CD14-positive monocyte (primary cell): ENCODE results near the gene LRP1B. TPM values are rescaled to one million over a fixed set of nuclear protein-coding genes. Genes with fewer than 3 reads are reported as not detected.

Experiments used
- DNase-seq, 3 donors: peaks; one replicate each; pipeline ENCODE4 v3.0.0-alpha.2; 2011 to 2022
- H2AFZ ChIP-seq: 2 replicates; pipeline ENCODE4 v1.6.0; 2012; ENCODE audit warnings: mild to moderate bottlenecking, low read depth, low read length, inconsistent platforms; ENCODE audit not compliant: insufficient read depth, poor library complexity, severe bottlenecking
- H3K27ac ChIP-seq, 2 donors: 1 replicate in 1 of 2; 2 replicates in 1 of 2; pipeline ENCODE4 v1.5.1; 2012 to 2013; ENCODE audit warnings: low read length in 2 of 2, control low read depth in 1 of 2, inconsistent platforms in 1 of 2, low read depth in 1 of 2, mild to moderate bottlenecking in 1 of 2
- H3K27me3 ChIP-seq, 2 donors: one replicate each; pipeline versions ENCODE4 v1.6.0 to v1.6.1; 2011 to 2013; ENCODE audit warnings: low read length in 2 of 2; ENCODE audit not compliant: control insufficient read depth in 2 of 2, insufficient read depth in 2 of 2
- H3K36me3 ChIP-seq, 2 donors: replicated peaks in 1 of 2; 1 replicate in 1 of 2; 2 replicates in 1 of 2; pipeline versions ENCODE4 v1.5.1 to v1.6.1; 2012 to 2013; ENCODE audit warnings: low read length in 2 of 2, control low read depth in 1 of 2, inconsistent platforms in 1 of 2, mild to moderate bottlenecking in 1 of 2; ENCODE audit not compliant: insufficient read depth in 2 of 2, control insufficient read depth in 1 of 2
- H3K4me1 ChIP-seq, 2 donors: 1 replicate in 1 of 2; 2 replicates in 1 of 2; pipeline versions ENCODE4 v1.5.1 to v1.6.1; 2012 to 2013; ENCODE audit warnings: low read length in 2 of 2, control low read depth in 1 of 2, inconsistent platforms in 1 of 2, mild to moderate bottlenecking in 1 of 2, moderate library complexity in 1 of 2; ENCODE audit not compliant: insufficient read depth in 2 of 2, control insufficient read depth in 1 of 2
- H3K4me2 ChIP-seq: replicated peaks from 2 replicates; pipeline ENCODE3; 2012; ENCODE audit warnings: low read length, moderate library complexity, mild to moderate bottlenecking; ENCODE audit not compliant: poor library complexity, severe bottlenecking; ENCODE audit errors: extremely low read depth
- H3K4me3 ChIP-seq, 3 experiments: fragments of 200-600 bp in 1 of 3; sonication (generic) in 1 of 3; replicated peaks in 1 of 3; 1 replicate in 2 of 3; 2 replicates in 1 of 3; pipeline ENCODE4 v1.5.1; 2011 to 2013; ENCODE audit warnings: low read length in 3 of 3, mild to moderate bottlenecking in 3 of 3, control low read depth in 2 of 3, low read depth in 2 of 3, inconsistent platforms in 1 of 3, moderate library complexity in 1 of 3
- H3K79me2 ChIP-seq: 2 replicates; pipeline ENCODE4 v1.6.0; 2012; ENCODE audit warnings: mild to moderate bottlenecking, control low read depth, inconsistent platforms, low read length, moderate library complexity; ENCODE audit not compliant: insufficient read depth
- H3K9ac ChIP-seq: 2 replicates; pipeline ENCODE4 v1.6.0; 2017; ENCODE audit warnings: low read length, mild to moderate bottlenecking; ENCODE audit not compliant: insufficient read depth, poor library complexity, severe bottlenecking
- H3K9me3 ChIP-seq, 2 donors: replicated peaks in 1 of 2; 1 replicate in 1 of 2; 2 replicates in 1 of 2; pipeline versions ENCODE4 v1.5.1 to v1.6.1; 2012 to 2013; ENCODE audit warnings: low read length in 2 of 2, control low read depth in 1 of 2; ENCODE audit not compliant: control insufficient read depth in 1 of 2, insufficient read depth in 1 of 2
- H4K20me1 ChIP-seq: 2 replicates; pipeline ENCODE4 v1.6.0; 2012; ENCODE audit warnings: mild to moderate bottlenecking, low read length, control low read depth, moderate library complexity; ENCODE audit not compliant: insufficient read depth
- H3K27ac Mint-ChIP-seq, 7 donors: one replicate each; pipeline ENCODE4 v1.8.0; 2020; ENCODE audit warnings: mild to moderate bottlenecking in 7 of 7, mixed read lengths in 7 of 7, moderate library complexity in 6 of 7, inconsistent platforms in 2 of 7
- H3K27me3 Mint-ChIP-seq, 3 donors: one replicate each; pipeline ENCODE4 v1.8.0; 2021 to 2022; ENCODE audit warnings: low read depth in 3 of 3, mild to moderate bottlenecking in 3 of 3, mixed read lengths in 3 of 3, moderate library complexity in 3 of 3, inconsistent platforms in 1 of 3
- H3K36me3 Mint-ChIP-seq, 2 donors: one replicate each; pipeline ENCODE4 v1.8.0; 2020; ENCODE audit warnings: mixed read lengths in 2 of 2, inconsistent platforms in 1 of 2, mild to moderate bottlenecking in 1 of 2
- H3K4me1 Mint-ChIP-seq: one replicate; pipeline ENCODE4 v1.8.0; 2020; ENCODE audit warnings: mild to moderate bottlenecking, mixed read lengths
- H3K4me3 Mint-ChIP-seq, 2 donors: one replicate each; pipeline ENCODE4 v1.8.0; 2020; ENCODE audit warnings: mild to moderate bottlenecking in 2 of 2, mixed read lengths in 2 of 2, moderate library complexity in 1 of 2
- H3K9me3 Mint-ChIP-seq, 7 donors: one replicate each; pipeline ENCODE4 v1.8.0; 2020 to 2022; ENCODE audit warnings: mixed read lengths in 7 of 7, mild to moderate bottlenecking in 6 of 7, moderate library complexity in 6 of 7, inconsistent platforms in 2 of 7
- CTCF ChIP-seq: fragments of 200-600 bp; IDR thresholded peaks from one replicate; pipeline ENCODE4 v1.8.0; 2022; ENCODE audit warnings: antibody characterized with exemption, mild to moderate bottlenecking
- intact Hi-C, 2 donors: fragments of 100-400 bp; cut with micrococcal nuclease; formaldehyde crosslinking; loops; one replicate each; pipeline versions ENCODE4 v1.15.0 to v1.15.1; 2023
- polyA plus RNA-seq, 3 donors: library from polyadenylated mRNA; depleted of rRNA in 1 of 3; unstranded in 2 of 3; stranded (reverse) in 1 of 3; fragments of 300-500 nt in 2 of 3; fragments of >200 nt in 1 of 3; fragmentation: Illumina TruSeq in 2 of 3; gene quantifications; 1 replicate in 2 of 3; 2 replicates in 1 of 3; pipeline ENCODE4 v1.2.3, GENCODE V29; 2012 to 2021

The LRP1B gene
- polyA plus RNA-seq, 3 donors: not detected

GRCh38 chr2:141109633-141110032, 1021.2 kb downstream of the LRP1B start:
- no peak for DNase-seq
- Mint-ChIP-seq H3K36me3 (no peaks in the 10 kb centered on the region), H3K4me1 (no peaks in the 10 kb centered on the region), H3K27ac (no peak overlapping the region), H3K27me3 (peaks cover 0 to 3% (median 0%) of the 10 kb centered on the region in 3 donors), H3K9me3 (peaks cover 0 to 6% (median 3%) of the 10 kb centered on the region in 7 donors), H3K4me3 (no peak overlapping the region)
- no peaks in the 10 kb centered on the region for H3K36me3 ChIP-seq
- H3K79me2 ChIP-seq: no peaks in the 10 kb centered on the region
- TF ChIP-seq CTCF: no peak
- H3K4me2 ChIP-seq: no peak overlapping the region
- H3K4me3 ChIP-seq: no peak overlapping the region
- H3K27me3 ChIP-seq: no peaks in the 10 kb centered on the region
- no peak overlapping the region for H2AFZ ChIP-seq
- no peak overlapping the region for H3K9ac ChIP-seq
- no peak overlapping the region for H3K27ac ChIP-seq
- intact Hi-C loops: no loop called here
- no peaks in the 10 kb centered on the region for H4K20me1 ChIP-seq
- no peaks in the 10 kb centered on the region for H3K4me1 ChIP-seq
- no peaks in the 10 kb centered on the region for H3K9me3 ChIP-seq

- no peaks in the 10 kb centered on the region for H3K27me3 ChIP-seq
- H4K20me1 ChIP-seq: no peaks in the 10 kb centered on the region
- intact Hi-C loops: no loop called here
- no peak overlapping the region for H3K4me3 ChIP-seq
- H3K27ac ChIP-seq: no peak overlapping the region
- no peaks in the 10 kb centered on the region for H3K4me1 ChIP-seq
- no peak overlapping the region for H3K4me3 Mint-ChIP-seq
- H3K9ac ChIP-seq: no peak overlapping the region
- H3K36me3 ChIP-seq: no peaks in the 10 kb centered on the region
- no peaks in the 10 kb centered on the region for H3K9me3 ChIP-seq
- H3K79me2 ChIP-seq: no peaks in the 10 kb centered on the region
- peaks cover 0 to 1% (median 0%) of the 10 kb centered on the region in 7 donors for H3K9me3 Mint-ChIP-seq
- peaks cover 0 to 3% (median 0%) of the 10 kb centered on the region in 3 donors for H3K27me3 Mint-ChIP-seq
- no peak overlapping the region for H3K4me2 ChIP-seq
- DNase-seq: no peak
- H3K36me3 Mint-ChIP-seq: no peaks in the 10 kb centered on the region
- H3K4me1 Mint-ChIP-seq: no peaks in the 10 kb centered on the region
- no peak overlapping the region for H2AFZ ChIP-seq
- no peak for TF ChIP-seq CTCF
- no peak overlapping the region for H3K27ac Mint-ChIP-seq
Observed at GRCh38 chr2:141105763-141106162, 1025.1 kb downstream of the LRP1B start.
